Right lobe of liver (tissue), 4 donors: Measurements from ENCODE around the gene OPCML.

Source experiments
- POLR2A ChIP-seq: fragments of 450-650 bp; IDR thresholded peaks from one replicate; pipeline ENCODE4 v1.6.1; 2017; ENCODE audit warnings: antibody characterized with exemption, mild to moderate bottlenecking
- TF ChIP-seq, protein P1 (sequence below), 4 donors: fragments of 200-600 bp in 3 of 4; fragments of 450-650 bp in 1 of 4; IDR thresholded peaks; one replicate each; pipeline versions ENCODE4 v1.5.1 to v1.8.0; 2016 to 2022; ENCODE audit warnings: antibody characterized with exemption in 4 of 4, mild to moderate bottlenecking in 2 of 4
- donor health status: DM: no; HTN: no; CAD: no.
- donor health status: DM: no; HTN: no; CAD: no.
- donor health status: DM: no; HTN: yes; CAD: no.

DNA sequence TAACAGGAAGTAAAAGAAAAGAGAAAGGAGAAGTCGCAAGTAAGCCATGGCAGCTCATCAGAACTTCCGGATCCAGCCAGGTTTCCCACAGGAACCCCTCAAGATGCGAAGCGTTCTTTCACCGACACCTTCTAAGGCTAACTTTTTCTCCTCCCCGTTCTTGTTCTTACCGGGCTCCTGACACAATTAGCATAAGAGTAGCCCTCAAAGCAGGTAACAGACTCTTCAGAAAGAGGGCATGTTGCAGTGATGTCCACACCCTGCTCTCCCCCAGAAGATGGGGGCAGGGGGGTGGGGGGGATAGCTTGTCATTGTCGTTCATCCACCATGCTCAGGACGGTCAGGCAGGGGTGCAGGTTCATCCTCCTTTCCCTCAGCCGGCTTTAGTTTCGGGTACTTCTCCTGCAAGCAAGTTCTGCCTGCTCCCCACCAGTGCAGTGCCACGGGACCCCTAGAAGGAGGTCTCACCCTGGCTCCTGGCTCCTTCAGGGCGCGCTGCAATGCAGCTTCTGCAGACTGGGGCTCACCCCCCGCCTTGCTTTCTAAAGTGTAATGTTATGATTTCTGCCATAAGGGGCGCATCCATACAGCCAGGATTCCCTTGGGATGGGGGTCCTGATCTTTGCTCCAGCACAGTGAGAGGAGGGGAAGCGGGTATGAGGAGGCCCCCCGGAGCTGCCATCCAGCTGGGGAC, 2.3 kb downstream of the OPCML start:
- TF ChIP-seq, protein P1, sequence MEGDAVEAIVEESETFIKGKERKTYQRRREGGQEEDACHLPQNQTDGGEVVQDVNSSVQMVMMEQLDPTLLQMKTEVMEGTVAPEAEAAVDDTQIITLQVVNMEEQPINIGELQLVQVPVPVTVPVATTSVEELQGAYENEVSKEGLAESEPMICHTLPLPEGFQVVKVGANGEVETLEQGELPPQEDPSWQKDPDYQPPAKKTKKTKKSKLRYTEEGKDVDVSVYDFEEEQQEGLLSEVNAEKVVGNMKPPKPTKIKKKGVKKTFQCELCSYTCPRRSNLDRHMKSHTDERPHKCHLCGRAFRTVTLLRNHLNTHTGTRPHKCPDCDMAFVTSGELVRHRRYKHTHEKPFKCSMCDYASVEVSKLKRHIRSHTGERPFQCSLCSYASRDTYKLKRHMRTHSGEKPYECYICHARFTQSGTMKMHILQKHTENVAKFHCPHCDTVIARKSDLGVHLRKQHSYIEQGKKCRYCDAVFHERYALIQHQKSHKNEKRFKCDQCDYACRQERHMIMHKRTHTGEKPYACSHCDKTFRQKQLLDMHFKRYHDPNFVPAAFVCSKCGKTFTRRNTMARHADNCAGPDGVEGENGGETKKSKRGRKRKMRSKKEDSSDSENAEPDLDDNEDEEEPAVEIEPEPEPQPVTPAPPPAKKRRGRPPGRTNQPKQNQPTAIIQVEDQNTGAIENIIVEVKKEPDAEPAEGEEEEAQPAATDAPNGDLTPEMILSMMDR (IDR thresholded peaks at IDR 0.05) = no peak
- TF ChIP-seq POLR2A = no peak
